Muscle of leg (tissue), 11 donors: Measurements from ENCODE around the gene VSX1. TPM values are rescaled to one million over a fixed set of nuclear protein-coding genes. Genes with fewer than 3 reads are reported as not detected.

Experiments used
- DNase-seq: peaks from one replicate; pipeline ENCODE4 v3.0.0; 2013
- H3K27ac ChIP-seq: one replicate; pipeline ENCODE4 v1.5.1; 2013; ENCODE audit warnings: mild to moderate bottlenecking, low read length, control low read depth
- H3K27me3 ChIP-seq: one replicate; pipeline ENCODE4 v1.6.1; 2013; ENCODE audit warnings: low read length; ENCODE audit not compliant: control insufficient read depth, insufficient read depth
- H3K36me3 ChIP-seq: one replicate; pipeline ENCODE4 v1.6.1; 2013; ENCODE audit warnings: low read length; ENCODE audit not compliant: control insufficient read depth, insufficient read depth
- H3K4me1 ChIP-seq: one replicate; pipeline ENCODE4 v1.6.1; 2013; ENCODE audit warnings: low read length; ENCODE audit not compliant: control insufficient read depth, insufficient read depth
- H3K4me3 ChIP-seq: one replicate; pipeline ENCODE4 v1.5.1; 2013; ENCODE audit warnings: low read length, control low read depth
- H3K9me3 ChIP-seq: replicated peaks from 2 replicates; pipeline ENCODE4 v1.6.1; 2013; ENCODE audit warnings: low read depth, low read length; ENCODE audit not compliant: control insufficient read depth
- WGBS: methylation state at CpG from one replicate; pipeline ENCODE4 v1.1.5; 2013; ENCODE audit warnings: missing lambda C conversion rate; ENCODE audit not compliant: insufficient coverage; 5-methylcytosine and 5-hydroxymethylcytosine counted together
- polyA plus RNA-seq, 8 donors: library from polyadenylated mRNA; unstranded; fragments of 120-200 nt; gene quantifications; one replicate each; pipeline versions ENCODE4 v1.2.1 to v1.2.3, GENCODE V29; 2013; ENCODE audit warnings: inconsistent platforms in 1 of 8, low replicate concordance in 1 of 8; ENCODE audit not compliant: insufficient read length in 8 of 8, insufficient read depth in 1 of 8
- total RNA-seq: library from RNA; stranded (reverse); fragments of 120-200 nt; gene quantifications from one replicate; pipeline ENCODE4 v1.2.4, GENCODE V29; 2013

VSX1 gene
- total and polyA plus RNA-seq, 9 donors = 0.12 TPM; not detected in 8

- H3K36me3 ChIP-seq = no peaks in the 10 kb centered on the region
- H3K4me3 ChIP-seq = no peak overlapping the region
- H3K4me1 ChIP-seq = peaks cover 4% of the 10 kb centered on the region
- H3K27ac ChIP-seq = no peak overlapping the region
- no peaks in the 10 kb centered on the region for H3K9me3 ChIP-seq
- no peak for DNase-seq
- 72% methylated on average over 8 of the region's 8 CpGs for WGBS
- peaks cover 72% of the 10 kb centered on the region for H3K27me3 ChIP-seq
These were observed 3.3 kb downstream of the VSX1 start for GRCh38 chr20:25078662-25079061.

- Histone ChIP-seq H3K9me3 (no peaks in the 10 kb centered on the region), H3K36me3 (no peaks in the 10 kb centered on the region), H3K4me3 (no peak overlapping the region), H3K4me1 (no peaks in the 10 kb centered on the region), H3K27ac (no peak overlapping the region), H3K27me3 (peaks cover 70% of the 10 kb centered on the region)
- 0% methylated on average over 29 of the region's 38 CpGs for WGBS
- no peak for DNase-seq
These were observed 4.3 kb downstream of the VSX1 start for GRCh38 chr20:25077610-25078169.

GRCh38 chr20:25076731-25077609 lies 5.0 kb downstream of the VSX1 start:
- Histone ChIP-seq H3K27ac (no peak overlapping the region), H3K9me3 (no peaks in the 10 kb centered on the region), H3K4me3 (no peak overlapping the region), H3K4me1 (no peaks in the 10 kb centered on the region), H3K36me3 (no peaks in the 10 kb centered on the region), H3K27me3 (peaks cover 68% of the 10 kb centered on the region)
- 56% methylated on average over 7 of the region's 14 CpGs for WGBS
- DNase-seq = no peak

- no peaks in the 10 kb centered on the region for H3K9me3 ChIP-seq
- 65% methylated on average over 2 of the region's 2 CpGs for WGBS
- no peak for DNase-seq
- H3K4me1 ChIP-seq = no peaks in the 10 kb centered on the region
- peaks cover 68% of the 10 kb centered on the region for H3K27me3 ChIP-seq
- H3K36me3 ChIP-seq = no peaks in the 10 kb centered on the region
- H3K27ac ChIP-seq = no peak overlapping the region
- H3K4me3 ChIP-seq = no peak overlapping the region
These were observed 5.7 kb downstream of the VSX1 start for GRCh38 chr20:25076201-25076600.

DNA sequence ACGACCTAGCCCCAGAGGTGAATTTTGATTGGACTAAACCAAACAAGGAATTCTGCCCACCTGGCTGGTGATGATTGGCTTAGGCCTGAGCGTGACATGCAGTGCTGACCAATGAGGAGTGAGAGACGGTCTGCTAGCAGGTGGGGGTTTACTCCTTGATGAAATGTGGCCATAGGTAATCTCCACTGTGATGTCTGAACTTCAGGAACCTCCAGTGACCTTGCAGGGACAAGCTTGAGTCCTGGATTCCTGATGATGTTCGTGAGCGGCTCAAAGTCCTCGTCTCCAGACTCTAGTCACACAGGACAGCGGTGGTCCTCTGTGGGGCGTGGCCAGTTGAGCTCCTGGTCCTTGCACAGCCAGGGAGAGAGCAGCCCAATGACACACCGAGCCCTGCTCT lies 8.4 kb downstream of the VSX1 start:
- Histone ChIP-seq H3K36me3 (no peaks in the 10 kb centered on the region), H3K27ac (no peak overlapping the region), H3K27me3 (peaks cover 63% of the 10 kb centered on the region), H3K4me1 (no peaks in the 10 kb centered on the region), H3K4me3 (no peak overlapping the region), H3K9me3 (no peaks in the 10 kb centered on the region)
- 67% methylated on average over 8 of the region's 9 CpGs for WGBS
- DNase-seq = no peak

- WGBS = 51% methylated on average over 4 of the region's 7 CpGs
- H3K4me3 ChIP-seq = no peak overlapping the region
- no peaks in the 10 kb centered on the region for H3K9me3 ChIP-seq
- no peaks in the 10 kb centered on the region for H3K4me1 ChIP-seq
- H3K27ac ChIP-seq = no peak overlapping the region
- no peaks in the 10 kb centered on the region for H3K36me3 ChIP-seq
- peaks cover 55% of the 10 kb centered on the region for H3K27me3 ChIP-seq
- DNase-seq = no peak
These were observed 9.6 kb downstream of the VSX1 start for GRCh38 chr20:25072226-25072811.

DNA sequence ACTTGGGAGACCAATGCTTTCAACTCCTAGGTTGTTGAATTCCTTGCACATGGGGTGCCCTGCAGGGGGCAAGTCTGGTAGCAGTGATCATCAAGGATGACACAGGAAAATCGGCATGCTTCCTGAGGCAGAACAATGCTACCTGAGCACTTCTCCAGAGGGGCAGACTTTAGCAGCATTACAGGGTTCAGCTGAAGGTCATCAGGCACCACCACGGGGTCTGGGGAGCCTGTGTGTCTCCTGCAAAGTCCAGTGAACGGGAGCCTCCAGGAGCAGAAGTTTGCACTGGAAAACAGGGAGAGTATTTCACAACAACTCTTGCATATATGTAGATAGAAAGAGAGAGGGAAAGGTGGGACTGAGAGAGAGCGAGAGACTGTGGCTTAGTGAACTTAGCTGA lies 10.2 kb downstream of the VSX1 start:
- WGBS = 8% methylated on average over 2 of the region's 4 CpGs
- Histone ChIP-seq H3K4me3 (no peak overlapping the region), H3K36me3 (no peaks in the 10 kb centered on the region), H3K27me3 (peaks cover 49% of the 10 kb centered on the region), H3K4me1 (no peaks in the 10 kb centered on the region), H3K27ac (no peak overlapping the region), H3K9me3 (no peaks in the 10 kb centered on the region)
- no peak for DNase-seq

DNA sequence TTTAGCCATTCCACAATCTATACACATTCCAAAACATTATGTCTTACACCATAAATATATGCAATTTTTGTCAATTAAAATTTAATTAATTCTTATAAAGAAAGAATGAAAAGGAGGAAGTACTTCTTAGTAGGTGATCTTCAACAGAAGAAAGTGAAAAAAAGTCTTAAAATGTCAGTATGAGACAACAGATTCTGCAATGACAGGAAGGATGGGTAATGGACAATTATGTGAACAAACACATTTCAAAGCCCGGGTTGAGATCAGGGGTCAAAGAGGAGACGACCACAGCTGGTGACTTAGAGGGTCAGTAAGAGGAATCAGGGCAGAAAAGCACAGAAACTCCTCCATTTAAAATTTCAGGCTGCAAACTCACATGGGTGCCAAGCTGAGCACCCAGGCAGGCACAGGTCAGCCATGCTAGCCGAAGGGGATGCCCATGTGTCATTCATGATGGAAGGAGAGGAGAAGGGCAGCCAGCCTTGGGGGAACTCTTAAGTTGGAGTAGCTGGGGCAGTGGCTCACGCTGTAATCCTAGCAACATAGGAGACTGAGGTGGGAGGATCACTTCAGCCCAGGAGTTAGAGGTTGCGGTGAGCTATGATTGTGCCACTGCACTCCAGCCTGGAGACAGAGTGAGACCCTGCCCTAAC lies 11.0 kb downstream of the VSX1 start:
- H3K4me1 ChIP-seq = no peaks in the 10 kb centered on the region
- DNase-seq = no peak
- 63% methylated on average over 4 of the region's 5 CpGs for WGBS
- H3K9me3 ChIP-seq = no peaks in the 10 kb centered on the region
- no peak overlapping the region for H3K27ac ChIP-seq
- no peak overlapping the region for H3K4me3 ChIP-seq
- peaks cover 44% of the 10 kb centered on the region for H3K27me3 ChIP-seq
- H3K36me3 ChIP-seq = no peaks in the 10 kb centered on the region

DNA sequence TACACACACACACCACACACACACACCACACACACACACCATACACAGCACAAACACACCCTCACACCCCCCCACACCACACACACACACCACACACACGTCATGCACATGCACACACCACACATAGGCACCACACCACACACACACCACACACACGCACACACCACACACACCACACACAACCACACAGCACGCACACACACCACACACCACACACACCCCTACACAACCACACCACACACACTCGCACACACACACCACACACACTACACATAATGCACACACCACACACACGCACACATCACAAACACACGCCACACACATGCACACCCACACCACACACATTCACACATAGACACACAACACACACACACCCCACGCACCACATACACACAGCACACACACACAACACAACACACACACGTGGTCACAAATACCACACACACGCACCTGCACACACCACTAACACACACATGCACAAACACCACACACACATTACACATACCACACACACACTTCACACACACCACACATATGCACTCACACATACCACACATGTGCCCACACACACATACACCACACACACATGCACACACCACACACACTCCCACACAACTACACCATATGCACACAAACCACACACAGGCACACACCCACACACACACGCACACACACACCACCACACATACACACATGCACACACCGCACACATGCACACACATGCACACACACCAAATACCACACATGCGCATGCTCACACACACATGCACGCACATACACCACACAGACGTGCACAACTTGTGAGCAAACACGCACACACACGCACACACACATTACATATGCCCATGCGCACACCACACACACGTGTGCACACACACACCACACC lies 14.6 kb downstream of the VSX1 start:
- H3K27ac ChIP-seq = no peak overlapping the region
- no peaks in the 10 kb centered on the region for H3K4me1 ChIP-seq
- H3K4me3 ChIP-seq = no peak overlapping the region
- H3K27me3 ChIP-seq = peaks cover 35% of the 10 kb centered on the region
- DNase-seq = no peak
- 95% methylated on average over 17 of the region's 18 CpGs for WGBS
- H3K36me3 ChIP-seq = no peaks in the 10 kb centered on the region
- no peaks in the 10 kb centered on the region for H3K9me3 ChIP-seq
